Neural progenitor cell (in vitro differentiated cells): Measurements from ENCODE around the gene MYBBP1A.

Experiments
- EZH2 ChIP-seq: fragments of 200-600 bp; sonication (generic); IDR thresholded peaks from 2 replicates; pipeline ENCODE4 v1.6.1; 2017; ENCODE audit warnings: antibody characterized with exemption, mild to moderate bottlenecking, moderate library complexity
- TF ChIP-seq, protein P1 (sequence below): fragments of 200-600 bp; sonication (generic); IDR thresholded peaks from 2 replicates; pipeline ENCODE4 v1.5.1; 2017; ENCODE audit warnings: antibody characterized with exemption, mild to moderate bottlenecking

DNA sequence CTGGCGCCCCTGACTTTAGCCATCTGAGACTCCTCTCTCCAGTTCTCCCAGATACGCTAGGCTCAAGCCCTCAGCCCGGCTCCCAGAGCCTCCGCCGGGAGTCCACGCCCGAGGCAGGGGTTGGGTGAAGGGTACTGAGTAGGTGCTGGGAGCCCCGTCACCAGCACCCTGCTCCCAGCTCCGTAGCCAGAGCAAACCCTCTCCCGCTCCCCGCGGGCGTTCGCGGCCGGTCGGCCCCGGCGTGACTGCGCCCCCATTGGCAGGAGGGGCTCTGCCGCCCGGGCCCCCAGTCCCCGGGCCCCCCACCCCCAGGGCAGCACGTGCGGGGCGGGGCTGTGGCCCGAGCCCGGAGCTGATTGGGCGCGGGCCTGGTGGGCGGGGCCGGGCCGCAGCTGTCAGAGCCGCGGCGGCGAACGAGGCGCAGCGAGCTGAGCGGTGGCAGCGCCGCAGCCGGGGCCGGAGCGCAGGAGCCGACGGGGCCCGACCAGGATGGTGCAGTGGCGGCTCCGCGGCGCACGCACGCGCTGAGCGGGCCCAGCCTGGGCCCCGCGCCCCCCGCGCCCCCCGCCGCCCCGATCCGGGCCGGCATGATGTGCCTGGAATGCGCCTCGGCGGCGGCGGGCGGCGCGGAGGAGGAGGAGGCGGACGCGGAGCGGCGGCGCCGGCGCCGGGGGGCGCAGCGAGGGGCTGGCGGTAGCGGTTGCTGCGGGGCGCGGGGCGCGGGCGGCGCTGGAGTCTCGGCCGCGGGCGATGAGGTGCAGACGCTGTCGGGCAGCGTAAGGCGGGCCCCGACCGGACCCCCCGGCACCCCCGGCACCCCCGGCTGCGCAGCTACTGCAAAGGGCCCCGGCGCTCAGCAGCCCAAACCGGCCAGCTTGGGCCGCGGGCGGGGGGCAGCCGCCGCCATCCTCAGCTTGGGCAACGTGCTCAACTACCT, 56.5 kb downstream of the MYBBP1A start, which contains the start of gene SPNS2:
- TF ChIP-seq EZH2 = no peak
- TF ChIP-seq, protein P1, sequence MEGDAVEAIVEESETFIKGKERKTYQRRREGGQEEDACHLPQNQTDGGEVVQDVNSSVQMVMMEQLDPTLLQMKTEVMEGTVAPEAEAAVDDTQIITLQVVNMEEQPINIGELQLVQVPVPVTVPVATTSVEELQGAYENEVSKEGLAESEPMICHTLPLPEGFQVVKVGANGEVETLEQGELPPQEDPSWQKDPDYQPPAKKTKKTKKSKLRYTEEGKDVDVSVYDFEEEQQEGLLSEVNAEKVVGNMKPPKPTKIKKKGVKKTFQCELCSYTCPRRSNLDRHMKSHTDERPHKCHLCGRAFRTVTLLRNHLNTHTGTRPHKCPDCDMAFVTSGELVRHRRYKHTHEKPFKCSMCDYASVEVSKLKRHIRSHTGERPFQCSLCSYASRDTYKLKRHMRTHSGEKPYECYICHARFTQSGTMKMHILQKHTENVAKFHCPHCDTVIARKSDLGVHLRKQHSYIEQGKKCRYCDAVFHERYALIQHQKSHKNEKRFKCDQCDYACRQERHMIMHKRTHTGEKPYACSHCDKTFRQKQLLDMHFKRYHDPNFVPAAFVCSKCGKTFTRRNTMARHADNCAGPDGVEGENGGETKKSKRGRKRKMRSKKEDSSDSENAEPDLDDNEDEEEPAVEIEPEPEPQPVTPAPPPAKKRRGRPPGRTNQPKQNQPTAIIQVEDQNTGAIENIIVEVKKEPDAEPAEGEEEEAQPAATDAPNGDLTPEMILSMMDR = no peak
